ENCODE results near the gene GLB1L3. TPM values are rescaled to one million over a fixed set of nuclear protein-coding genes. Genes with fewer than 3 reads are reported as not detected.
"Not testable (repeated sequence)": the region's sequence is repeated elsewhere in the genome, so short reads cannot be mapped to it uniquely, and the experiment has no call there.

The GLB1L3 gene
- total RNA-seq, 2 experiments from 2014 or later, result 4.7 to 4.8 TPM

- ChIA-PET CTCF (no interaction called here), POLR2A (no interaction called here)
Measured at GRCh38 chr11:134290646-134291045, 14.5 kb downstream of the GLB1L3 start.

DNA sequence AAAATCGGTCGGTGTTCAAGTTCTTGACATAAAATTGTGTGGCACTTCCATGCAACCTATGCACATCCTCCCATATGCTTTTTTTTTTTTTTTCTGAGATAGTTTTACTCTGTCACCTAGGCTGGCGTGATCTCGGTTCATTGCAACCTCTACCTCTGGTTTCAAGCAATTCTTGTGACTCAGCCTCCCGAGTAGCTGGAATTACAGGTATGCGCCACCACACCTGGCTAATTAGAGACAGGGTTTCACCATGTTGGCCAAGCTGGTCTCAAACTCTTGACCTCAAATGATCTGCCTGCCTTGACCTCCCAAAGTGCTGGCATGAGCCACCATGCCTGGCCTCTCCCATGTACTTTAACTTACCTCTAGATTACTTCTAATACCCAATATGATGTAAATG lies 15.0 kb downstream of the GLB1L3 start:
- POLR2A ChIA-PET, result no interaction called here
- CTCF ChIA-PET, result no interaction called here

DNA sequence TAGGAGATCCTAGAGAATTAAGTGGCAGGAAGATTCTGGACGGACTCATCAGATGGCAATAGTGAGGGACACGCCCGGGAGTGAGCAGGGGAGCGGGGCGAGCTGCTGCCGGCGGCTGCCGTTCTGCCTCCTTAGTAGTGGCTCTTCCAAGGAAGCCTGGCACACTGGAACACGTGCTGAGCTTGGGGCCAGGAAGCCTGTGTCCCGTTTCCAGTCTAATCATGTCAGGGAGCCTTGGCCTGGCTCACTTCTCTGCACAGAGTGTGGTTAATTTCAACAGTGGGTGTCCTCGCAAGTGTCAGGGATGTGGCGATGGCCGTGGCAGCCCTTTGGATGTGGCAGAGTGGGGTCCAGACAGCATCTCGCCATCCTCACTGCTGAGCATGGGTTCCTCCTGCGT lies 16.5 kb downstream of the GLB1L3 start:
- POLR2A ChIA-PET, result no interaction called here
- CTCF ChIA-PET, result no interaction called here

GRCh38 chr11:134293119-134294113 lies 17.2 kb downstream of the GLB1L3 start:
- POLR2A ChIA-PET, result no interaction called here
- CTCF ChIA-PET, result interaction anchor here (0.7 to 1.2 kb wide), 2 partner anchors 17 to 60 kb away, joined by 3 read pairs; partner anchors contain the start of gene GLB1L3

- CTCF ChIA-PET, result interaction anchor here (0.7 kb wide), 1 partner anchor 19 kb away, joined by 3 read pairs; the partner anchor contains the start of gene GLB1L3
- POLR2A ChIA-PET, result no interaction called here
Measured at GRCh38 chr11:134294664-134295063, 18.5 kb downstream of the GLB1L3 start.

GRCh38 chr11:134312223-134312622 lies 36.0 kb downstream of the GLB1L3 start:
- ChIA-PET CTCF (no interaction called here), POLR2A (no interaction called here)

DNA sequence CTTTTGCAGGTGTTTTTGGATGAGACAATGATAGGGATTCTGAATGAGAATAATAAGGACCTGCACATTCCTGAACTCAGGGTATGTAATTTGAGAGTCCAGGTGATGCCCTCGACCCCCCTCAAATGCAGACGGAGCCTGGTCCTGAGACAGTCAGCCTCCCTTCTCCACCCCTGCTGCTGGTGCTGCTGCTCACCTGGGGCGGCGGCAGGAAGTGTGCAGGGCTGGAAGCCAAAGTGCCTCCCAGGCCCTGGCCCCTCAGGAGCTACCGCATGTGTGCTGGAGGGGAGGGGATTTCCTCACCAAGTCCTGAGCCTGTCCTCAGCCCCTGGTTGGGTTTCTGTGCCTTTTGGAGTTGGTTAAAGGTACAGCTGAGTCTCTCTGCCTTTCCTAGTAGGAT lies 36.6 kb downstream of the GLB1L3 start:
- POLR2A ChIA-PET, result no interaction called here
- CTCF ChIA-PET, result no interaction called here

DNA sequence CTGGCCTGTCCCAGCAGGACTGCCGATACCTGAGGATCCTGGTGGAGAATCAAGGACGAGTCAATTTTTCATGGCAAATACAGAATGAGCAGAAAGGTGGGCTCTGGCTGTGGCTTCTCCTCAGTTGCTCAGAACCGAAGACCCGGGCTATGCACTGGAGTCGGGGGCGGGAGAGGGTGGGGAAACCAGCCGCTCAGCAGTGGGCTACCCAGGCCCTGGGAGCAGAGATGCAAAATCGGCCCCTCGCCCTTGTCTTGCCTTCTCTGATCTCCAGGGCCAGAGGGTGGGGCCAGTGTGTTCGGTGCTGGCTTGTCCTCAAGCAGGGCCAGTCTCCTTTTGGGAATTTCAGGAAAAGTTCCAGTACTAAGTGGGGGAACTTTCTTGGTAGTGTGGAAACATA lies 37.2 kb downstream of the GLB1L3 start:
- CTCF ChIA-PET, result no interaction called here
- POLR2A ChIA-PET, result no interaction called here

GRCh38 chr11:134313821-134314607 lies 37.8 kb downstream of the GLB1L3 start:
- ChIA-PET CTCF (no interaction called here), POLR2A (no interaction called here)

DNA sequence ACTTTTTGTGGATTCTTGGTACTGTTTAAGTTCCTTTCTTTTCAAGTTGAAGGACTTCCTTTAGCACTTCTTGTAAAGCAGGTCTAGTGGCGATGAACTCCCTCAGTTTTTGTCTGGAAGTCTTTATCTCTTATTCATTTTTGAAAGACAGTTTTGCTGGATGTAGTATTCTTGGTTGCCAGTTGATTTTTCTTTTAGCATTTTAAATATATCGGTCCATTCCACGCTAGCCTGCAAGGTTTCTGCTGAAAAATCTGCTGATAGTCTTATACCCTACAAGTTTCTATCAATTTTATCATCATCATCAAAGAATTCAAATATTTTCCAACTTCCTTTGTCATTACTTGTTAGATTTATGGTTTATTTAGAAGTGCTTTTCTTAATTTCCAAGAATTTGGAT lies 40.9 kb downstream of the GLB1L3 start:
- CTCF ChIA-PET, result no interaction called here
- POLR2A ChIA-PET, result no interaction called here

GRCh38 chr11:134321373-134321772 lies 45.2 kb downstream of the GLB1L3 start:
- CTCF ChIA-PET, POLR2A ChIA-PET: not testable (repeated sequence)

- ChIA-PET CTCF (no interaction called here), POLR2A (no interaction called here)
Measured at GRCh38 chr11:134322553-134322952, 46.4 kb downstream of the GLB1L3 start.

DNA sequence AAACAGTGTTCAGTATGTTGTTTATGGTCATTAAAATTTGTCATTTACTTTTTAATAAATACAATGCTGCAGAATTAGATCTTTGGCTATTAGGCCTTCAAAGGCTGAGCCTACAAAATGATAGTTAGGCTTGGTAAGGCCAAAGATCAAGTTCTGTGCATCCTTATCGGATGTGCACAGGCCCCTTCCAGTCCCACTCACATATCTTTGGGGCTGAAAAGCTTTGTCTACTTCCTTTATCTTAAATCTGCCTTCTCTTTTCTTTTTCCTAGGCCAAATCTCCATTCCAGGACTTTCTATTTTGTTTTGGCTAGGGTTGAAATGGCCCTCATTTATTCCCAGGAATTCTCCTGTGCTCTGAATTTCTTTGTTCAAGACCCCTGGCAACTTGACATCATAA lies 52.3 kb downstream of the GLB1L3 start:
- ChIA-PET POLR2A (no interaction called here), CTCF (no interaction called here)

GRCh38 chr11:134330611-134331353 lies 54.6 kb downstream of the GLB1L3 start:
- POLR2A ChIA-PET, result no interaction called here
- CTCF ChIA-PET, result no interaction called here

- ChIA-PET POLR2A (interaction anchor here (1.1 kb wide), 1 partner anchor 56 kb away, joined by 5 read pairs; the partner anchor contains the start of gene GLB1L3), CTCF (no interaction called here)
Measured at GRCh38 chr11:134331354-134332188, 55.4 kb downstream of the GLB1L3 start, which contains the start of gene GLB1L2. Gene GLB1L2, plus strand, starts transcription at chr11:134331988. Its CDS starts 74 bp downstream, at chr11:134332062.

DNA sequence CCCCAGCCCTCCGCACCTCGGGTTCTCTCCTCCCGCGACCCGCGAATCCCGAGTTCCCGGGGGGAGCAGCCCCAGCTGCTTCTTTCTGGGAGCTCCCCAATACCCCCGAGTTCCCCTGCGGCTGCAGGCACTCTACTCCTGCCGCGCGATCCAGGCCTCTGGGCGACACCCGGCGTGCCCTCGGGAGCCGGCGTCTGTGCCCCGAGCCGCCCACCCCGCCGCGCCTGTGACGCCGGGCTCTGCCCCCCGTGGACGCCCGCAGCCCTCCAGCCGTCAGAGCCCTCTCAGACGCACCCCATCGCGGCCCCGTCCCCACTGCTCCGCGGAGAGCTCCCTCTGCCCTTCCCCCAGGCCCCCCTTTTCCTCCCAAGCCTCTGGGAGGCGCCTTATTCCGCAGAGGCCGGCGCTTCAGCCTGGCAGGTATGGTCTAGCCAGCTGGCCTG lies 56.0 kb downstream of the GLB1L3 start:
- ChIA-PET CTCF (no interaction called here), POLR2A (interaction anchor here (1.1 kb wide), 1 partner anchor 56 kb away, joined by 5 read pairs; the partner anchor contains the start of gene GLB1L3)

DNA sequence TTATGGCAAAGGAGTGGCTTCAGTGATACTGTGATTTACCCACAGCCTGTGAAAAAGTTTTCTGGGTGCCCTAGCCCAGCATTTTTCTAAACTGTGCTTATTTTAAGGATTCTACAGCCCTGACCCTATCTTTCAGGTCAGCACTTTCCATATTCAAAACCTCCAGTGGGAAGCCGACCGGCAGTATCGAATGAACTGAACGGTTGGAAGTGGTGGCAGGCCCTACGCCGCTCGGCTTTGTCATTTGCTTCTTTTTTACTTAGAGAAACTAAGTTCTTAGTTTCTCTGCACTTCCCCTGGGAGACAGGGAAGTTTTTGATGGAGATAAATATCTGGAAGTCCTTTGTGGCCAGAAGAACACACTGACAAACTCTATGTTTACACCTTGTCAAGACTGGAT lies 56.6 kb downstream of the GLB1L3 start:
- ChIA-PET POLR2A (interaction anchor here (1.1 kb wide), 1 partner anchor 57 kb away, joined by 5 read pairs; the partner anchor contains the start of gene GLB1L3), CTCF (no interaction called here)

- CTCF ChIA-PET, result no interaction called here
- POLR2A ChIA-PET, result interaction anchor here (0.6 kb wide), 1 partner anchor 57 kb away, joined by 3 read pairs; the partner anchor contains the start of gene GLB1L3
Measured at GRCh38 chr11:134333312-134333711, 57.1 kb downstream of the GLB1L3 start.

- ChIA-PET CTCF (no interaction called here), POLR2A (interaction anchor here (0.6 kb wide), 1 partner anchor 58 kb away, joined by 3 read pairs; the partner anchor contains the start of gene GLB1L3)
Measured at GRCh38 chr11:134333946-134334345, 57.8 kb downstream of the GLB1L3 start.

Measured in activated CD8-positive, alpha-beta memory T cell treated with anti-CD3 and anti-CD28 coated beads for 36 hours (primary cell).